Endometrial microvascular endothelial cells (primary cell): ENCODE data around the gene PRIM2. TPM values are rescaled to one million over a fixed set of nuclear protein-coding genes. Genes with fewer than 3 reads are reported as not detected.
"Not testable (repeated sequence)": the region's sequence is repeated elsewhere in the genome, so short reads cannot be mapped to it uniquely, and the experiment has no call there.

ENCODE experiments used
- in situ Hi-C: cut with HindIII; loops from 2 replicates; pipeline ENCODE4 v1.10.0; 2017; ENCODE audit warnings: low sequenced_read_pairs, low pct_unique_long_range_greater_than_20kb; ENCODE audit errors: inconsistent ontology term
- total RNA-seq: library from RNA; depleted of rRNA; stranded (reverse); fragments of >200 nt; gene quantifications from one replicate; pipeline ENCODE4 v1.2.3, GENCODE V29; 2015; ENCODE audit errors: inconsistent ontology term

PRIM2 gene
- total RNA-seq, 1 donor from 2014 or later, result 25.2 TPM

DNA sequence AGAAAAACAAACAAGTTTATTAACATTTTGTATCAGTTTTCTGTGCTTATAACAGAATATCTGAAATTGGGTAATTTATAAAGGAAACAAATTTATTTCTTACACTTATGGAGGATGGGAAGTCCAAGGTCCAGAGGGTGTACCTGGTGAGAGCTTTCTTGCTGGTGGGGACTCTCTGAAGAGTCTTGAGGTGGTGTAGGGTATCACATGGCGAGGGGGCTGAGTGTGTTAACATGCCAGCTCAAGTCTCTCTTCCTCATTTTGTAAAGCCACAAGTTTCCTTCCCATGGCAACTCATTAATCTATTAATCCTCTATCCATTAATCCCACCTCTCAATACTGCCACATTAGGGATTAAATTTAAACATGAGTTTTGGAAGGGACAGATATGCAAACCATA is 212.3 kb downstream of the PRIM2 start:
- in situ Hi-C loops, result not testable (repeated sequence)

DNA sequence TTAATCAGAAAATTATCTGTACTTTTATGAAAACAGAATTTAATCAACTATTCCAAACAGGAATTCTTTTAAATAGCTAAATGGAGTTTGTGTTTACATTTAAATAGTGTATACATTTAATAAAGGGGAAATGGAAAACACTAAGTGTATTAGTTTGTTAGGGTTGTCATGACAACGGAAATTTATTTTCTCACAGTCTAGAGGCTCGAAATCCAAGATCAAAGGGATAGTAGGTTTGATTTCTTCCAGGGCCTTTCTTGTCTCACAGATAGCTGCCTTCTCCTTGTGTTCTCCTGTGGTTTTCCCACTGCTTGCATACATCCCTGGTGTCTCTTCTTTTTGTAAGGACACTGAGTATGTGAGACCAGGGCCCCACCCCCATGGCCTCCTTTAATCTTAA is 215.2 kb downstream of the PRIM2 start:
- in situ Hi-C loops, result not testable (repeated sequence)

DNA sequence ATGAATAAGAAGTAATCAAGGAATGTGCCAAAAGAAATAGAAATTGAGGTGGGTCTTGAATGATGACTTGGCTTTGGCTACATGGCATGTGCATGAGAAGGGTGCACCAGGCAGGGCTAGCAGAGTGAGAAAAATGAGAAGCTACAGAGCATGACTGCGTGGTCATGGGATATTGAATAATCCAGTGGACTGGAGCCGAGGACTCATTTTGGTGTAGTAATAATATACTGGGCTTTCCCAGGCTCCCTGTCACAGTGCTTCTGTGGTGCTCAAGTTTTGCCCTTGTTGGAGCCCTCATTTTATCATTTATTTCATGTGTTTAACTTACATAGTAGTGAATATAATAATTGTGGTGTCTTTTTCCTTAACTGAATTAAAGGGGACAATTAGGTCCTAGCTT is 217.7 kb downstream of the PRIM2 start:
- in situ Hi-C loops, result not testable (repeated sequence)

DNA sequence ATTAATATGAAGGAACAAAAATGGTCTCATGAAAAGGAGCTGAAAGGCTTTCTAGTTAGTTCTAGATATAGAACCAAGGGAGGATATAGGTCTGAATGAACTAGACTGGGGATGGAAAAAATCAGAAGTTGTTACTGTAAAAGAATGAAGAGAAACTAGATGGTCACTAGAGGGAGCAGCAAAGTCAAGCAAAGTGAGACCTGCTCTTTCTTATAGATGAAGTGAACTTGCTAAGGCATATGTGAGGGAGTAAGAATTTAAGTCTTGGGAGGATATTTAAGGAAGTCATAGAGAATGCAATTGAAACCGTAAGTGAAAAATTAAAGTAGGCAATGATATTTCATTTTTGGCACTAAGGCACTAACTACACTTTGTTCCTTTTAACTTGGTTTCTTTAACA is 218.6 kb downstream of the PRIM2 start:
- in situ Hi-C loops, result not testable (repeated sequence)

DNA sequence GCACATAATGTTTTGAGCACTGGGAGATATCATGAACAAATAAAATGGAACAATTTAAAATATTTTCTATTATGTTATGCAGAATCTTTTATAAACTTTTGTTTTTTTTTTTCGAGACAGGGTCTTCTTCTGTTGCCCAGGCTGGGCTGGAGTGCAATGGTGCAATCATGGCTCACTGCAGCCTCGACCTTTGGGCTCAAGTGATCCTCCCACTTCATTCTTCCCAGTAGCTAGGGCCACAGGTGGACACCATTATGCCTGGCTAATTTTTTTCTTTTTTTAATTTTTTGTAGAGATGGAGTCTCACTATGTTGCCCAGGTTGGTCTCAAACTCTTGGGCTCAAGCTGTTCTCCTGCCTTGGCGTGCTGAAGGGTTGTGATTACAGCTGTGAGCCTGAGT is 220.5 kb downstream of the PRIM2 start:
- in situ Hi-C loops, result not testable (repeated sequence)

DNA sequence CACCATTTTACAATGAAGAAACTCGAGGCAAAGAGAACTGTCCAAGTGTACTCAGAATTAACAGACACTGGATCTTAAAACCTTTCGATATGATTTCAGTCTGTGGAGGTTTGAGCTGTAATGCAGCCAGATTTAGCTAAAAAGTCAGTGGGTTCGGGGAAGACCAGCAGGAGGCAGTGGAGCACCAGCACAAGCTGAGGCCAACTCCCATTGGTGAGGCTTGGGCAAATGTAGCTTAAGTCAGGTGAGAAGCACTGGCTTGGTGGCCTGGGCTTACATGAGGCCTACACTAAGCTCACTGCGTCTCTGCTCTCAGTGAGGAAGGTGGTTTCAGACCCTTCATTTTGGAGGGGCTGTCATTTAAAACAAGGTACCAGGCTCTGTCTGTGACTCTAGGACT is 234.5 kb downstream of the PRIM2 start:
- in situ Hi-C loops, result not testable (repeated sequence)

DNA sequence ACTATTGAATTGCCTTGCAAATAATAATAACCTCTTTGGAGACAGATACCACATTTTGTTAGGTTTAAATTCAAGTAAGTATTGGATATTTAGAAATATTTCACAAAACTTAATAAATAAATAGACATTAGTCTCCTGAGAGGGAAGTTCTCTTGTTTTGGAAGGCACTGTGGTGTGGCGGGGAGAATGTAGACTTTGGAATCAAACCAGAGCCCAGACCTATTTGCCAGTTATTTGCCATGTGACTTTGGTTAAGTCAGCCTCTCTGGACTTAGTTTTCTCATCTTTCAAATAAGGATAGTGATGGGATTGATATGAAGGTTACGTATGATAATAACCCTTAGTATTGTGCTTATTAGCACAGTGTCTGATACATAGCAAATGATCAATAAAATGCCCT is 240.4 kb downstream of the PRIM2 start:
- in situ Hi-C loops, result not testable (repeated sequence)

DNA sequence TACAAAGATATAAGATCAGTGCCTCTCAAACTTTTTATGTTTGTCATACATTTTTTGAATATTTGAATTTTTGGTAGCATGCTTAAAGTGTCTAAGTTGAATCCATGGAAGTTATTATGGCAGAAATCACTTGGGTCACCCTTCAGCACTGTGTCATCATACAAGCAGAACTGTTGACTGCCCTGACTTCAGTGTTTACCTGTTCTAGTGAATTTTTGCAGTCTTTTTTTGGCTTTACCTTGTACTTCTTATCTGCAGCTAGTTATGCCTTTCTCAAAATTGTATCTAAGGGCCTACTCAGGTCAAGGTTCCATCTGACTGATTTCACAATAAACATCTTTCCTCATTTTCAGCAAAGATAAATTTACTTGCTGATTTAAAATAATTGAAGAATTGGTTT is 241.7 kb downstream of the PRIM2 start:
- in situ Hi-C loops, result not testable (repeated sequence)

DNA sequence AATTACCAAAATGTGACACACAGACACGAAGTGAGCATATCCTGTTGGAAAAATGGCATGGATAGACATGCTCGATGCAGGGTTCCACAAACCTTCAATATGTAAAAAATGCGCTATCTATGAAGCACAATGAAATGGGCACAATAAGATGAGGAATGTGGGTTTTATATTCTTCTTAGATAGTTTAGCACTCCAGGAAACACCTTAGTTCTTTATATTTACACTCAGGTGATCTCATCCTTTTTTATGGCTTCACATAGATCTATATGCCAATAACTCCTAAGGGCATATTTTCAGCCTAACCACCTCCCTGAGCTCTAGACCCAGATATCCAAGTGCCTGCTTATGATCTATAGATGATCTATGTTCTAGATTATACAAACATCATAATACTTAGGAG is 244.8 kb downstream of the PRIM2 start:
- in situ Hi-C loops, result not testable (repeated sequence)

DNA sequence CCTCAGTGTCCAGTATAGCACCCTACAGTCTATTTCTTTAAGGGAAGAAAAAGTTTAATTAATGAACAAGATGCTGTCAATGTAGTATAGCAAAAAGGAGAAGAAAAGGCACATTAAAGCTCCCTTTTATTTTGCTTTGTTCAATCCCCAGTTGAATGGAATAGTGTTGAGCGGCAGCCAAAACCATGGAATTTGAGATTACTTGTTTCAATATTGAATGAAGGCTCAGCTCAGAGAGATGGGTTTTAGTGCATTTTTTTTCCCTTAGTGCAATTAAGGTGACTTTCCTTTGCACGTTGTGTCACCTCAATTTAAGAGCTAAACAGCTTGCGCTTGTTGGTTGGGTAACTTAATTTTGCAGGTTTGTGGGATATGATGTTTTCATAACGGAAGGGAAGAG is 254.7 kb downstream of the PRIM2 start:
- in situ Hi-C loops, result not testable (repeated sequence)

DNA sequence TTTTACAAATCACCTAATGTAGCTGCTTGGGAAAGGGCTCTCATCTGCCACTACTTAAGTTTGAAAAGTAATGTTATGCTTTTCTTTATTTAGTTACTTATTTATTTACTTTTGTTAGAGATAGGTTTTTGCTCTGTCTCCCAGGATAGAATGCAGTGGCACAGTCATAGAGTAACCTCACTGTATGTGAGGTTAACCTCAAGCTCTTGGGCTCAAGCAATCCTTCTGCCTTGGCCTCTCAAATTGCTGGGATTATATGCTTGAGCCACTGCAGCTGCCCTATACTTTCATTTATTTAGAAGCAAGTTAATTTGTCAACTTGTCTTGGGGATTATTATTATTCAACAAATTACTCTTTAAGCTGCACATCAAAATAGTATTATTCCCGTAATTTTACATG is 255.4 kb downstream of the PRIM2 start:
- in situ Hi-C loops, result not testable (repeated sequence)

DNA sequence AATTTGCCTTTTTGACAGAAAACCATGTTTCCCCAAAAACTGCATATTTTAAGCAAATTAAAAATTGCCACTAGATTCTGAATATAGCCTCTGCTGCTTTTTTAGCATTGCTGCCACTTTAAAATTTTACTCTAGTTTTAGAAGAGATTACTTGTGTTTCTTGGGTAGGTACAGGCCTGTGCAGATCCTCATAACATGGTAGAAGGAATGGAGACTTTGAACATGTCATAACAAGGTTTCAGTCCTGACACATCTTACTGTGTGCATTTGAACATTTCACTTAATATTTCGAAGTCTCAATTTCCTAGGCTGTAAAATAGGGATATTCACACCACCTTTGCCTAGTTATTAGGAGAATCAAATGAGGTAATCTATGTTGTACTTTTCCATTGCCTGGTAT is 259.6 kb downstream of the PRIM2 start:
- in situ Hi-C loops, result not testable (repeated sequence)

DNA sequence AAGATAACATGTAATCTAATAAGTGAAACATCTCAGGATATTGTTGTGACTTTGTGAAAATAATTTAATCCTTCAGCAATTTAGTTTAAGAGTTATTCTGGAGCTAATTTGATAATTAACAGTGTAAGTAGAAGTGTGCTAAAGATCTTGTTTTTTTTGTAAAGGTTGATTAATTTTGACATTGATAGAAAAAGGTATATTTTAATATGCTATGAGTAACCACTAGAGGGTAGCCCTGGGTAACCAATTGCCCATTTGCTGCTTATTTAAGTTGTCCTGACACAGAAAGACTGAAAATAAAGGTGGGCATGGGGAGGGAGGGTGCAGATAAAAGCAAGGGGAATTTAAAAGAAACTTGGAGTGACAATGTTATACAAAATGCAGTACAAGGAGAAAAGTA is 262.1 kb downstream of the PRIM2 start:
- in situ Hi-C loops, result not testable (repeated sequence)

DNA sequence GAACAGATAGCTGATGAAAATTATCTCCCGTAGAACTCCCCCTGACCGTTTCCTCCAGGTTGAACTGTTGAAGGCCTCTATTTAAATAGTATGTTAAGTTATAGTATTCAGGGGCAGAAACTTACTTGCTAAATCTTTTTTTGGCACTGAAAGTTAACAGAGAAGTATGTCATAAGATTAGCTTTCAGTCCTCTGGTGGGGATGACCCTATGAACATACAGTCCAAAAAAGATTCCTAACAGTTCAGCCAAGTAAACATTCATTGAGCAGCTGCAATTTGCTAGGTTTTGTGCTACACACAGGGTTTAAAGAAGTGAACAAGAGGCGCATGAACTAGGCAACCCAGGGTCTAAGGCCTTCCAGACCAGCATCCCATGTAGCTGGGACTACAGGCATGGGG is 264.2 kb downstream of the PRIM2 start:
- in situ Hi-C loops, result not testable (repeated sequence)

DNA sequence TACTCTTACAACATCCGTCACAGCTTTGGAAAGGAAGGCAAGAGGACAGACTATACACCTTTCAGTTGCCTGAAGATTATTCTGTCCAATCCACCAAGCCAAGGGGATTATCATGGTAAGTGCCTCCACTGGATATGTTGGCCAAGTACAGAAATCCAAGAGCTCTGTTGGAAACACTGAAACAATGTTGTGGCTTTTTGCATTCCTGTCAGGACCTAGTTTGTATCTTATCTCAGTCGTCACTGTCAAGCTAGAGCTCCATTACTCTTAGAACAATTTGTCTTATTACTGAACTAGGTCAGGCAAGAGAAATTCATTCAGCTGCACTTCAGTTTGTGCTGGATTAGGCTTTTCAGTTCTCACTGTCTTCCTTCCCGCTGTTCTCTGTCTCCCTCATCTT is 283.7 kb downstream of the PRIM2 start:
- in situ Hi-C loops, result not testable (repeated sequence)

DNA sequence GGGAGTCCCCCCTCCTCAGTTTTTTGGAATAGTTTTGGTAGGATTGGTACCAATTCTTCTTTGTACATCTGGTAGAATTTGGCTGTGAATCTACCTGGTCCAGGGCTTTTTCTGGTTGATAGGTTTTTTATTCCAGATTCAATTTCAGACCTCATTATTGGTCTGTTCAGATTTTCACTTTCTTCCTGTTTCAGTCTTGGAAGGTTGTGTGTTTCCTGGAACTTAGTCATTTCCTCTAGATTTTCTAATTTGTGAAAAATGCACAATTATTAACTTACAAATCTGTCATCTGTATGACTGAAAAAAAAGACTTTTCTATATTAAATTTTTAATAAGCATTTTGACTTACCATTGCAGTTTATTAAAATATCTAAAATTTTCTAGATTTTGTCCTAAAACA is 287.9 kb downstream of the PRIM2 start:
- in situ Hi-C loops, result not testable (repeated sequence)

DNA sequence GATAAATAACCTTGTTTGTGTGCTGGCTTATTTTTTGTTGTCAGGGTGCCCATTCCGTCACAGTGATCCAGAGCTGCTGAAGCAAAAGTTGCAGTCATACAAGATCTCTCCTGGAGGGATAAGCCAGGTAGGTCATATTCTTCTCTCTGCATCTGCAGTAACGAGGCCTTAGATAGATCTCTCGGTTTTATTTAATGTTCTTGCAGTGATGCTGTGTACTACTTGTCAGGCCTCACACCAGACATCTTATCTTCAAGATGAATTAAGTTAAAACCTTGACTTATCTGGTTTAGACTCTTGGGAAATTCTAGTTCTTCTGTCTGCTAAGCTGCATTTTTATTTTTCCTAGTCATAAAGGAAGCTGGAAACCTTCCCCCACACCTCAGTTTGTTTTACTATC is 288.9 kb downstream of the PRIM2 start:
- in situ Hi-C loops, result not testable (repeated sequence)

DNA sequence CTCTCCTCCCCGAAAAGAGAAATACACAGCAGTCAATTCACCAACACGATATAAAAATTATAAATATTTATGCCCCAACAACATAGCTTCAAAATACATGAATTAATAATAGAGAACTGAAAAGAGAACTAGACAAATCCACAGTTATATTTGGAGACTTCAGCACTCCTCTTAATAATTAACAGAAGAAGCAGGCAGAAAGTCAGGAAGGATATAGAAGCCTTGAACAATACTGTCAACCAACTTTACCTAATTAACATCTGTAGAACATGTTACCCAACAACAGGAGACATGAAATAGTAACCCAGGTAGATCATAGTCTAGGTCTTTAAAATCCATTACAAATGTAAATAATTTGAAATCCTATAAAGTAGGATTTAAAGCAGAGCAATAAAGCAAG is 293.2 kb downstream of the PRIM2 start:
- in situ Hi-C loops, result not testable (repeated sequence)

DNA sequence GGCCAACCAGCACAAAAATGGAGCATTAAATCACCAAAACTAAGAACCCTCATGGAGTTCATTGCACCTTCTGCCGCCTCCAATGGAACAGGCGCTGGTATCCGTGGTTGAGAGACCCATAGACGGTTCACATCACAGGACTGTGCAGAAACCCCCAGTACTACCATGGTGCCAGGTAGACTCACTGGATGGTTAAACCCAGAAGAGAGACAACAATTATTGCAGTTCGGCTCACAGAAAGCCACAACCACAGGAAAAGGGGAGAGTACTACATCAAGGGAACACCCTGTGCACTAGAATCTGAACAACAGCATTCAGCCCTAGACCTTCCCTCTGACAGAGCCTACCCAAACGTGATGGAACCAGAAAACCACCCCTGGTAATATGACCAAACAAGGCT is 301.5 kb downstream of the PRIM2 start:
- in situ Hi-C loops, result not testable (repeated sequence)

DNA sequence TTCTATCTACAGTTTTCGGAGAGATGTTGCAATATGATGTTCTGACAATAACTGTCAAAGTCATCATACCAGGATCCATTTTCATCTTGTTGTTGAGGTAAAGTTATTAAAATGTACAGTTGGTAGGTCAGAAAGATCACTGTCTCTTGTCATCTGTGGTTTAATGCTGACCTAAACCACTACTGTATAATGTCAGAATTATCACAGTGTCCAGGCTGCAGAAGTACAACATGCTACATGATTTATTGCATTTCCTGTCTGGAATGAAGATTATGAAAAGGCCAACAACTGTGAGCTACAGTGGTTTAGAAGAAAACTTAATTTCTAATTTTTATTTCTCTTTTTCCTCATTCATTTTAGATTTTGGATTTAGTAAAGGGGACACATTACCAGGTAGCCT is 314.3 kb downstream of the PRIM2 start:
- in situ Hi-C loops, result not testable (repeated sequence)

DNA sequence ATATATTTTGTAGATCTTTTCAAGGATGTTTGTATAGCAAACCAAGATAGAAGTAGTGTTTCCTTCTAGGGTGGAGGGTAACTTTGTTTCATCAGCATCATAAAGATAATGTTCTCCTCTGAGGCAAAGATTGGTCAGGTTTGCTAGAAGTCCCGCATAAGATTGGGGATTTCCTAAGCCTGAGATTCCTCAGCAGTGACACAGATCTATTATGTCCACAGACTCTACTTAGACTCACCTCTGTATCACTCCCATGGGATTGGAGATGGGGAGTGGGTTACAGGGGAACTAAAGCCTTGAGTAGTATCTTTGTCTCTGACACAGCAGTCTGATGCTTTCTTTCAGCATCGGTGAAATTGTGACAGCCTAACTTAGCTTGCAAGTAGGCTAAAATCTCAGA is 341.1 kb downstream of the PRIM2 start:
- in situ Hi-C loops, result not testable (repeated sequence)

DNA sequence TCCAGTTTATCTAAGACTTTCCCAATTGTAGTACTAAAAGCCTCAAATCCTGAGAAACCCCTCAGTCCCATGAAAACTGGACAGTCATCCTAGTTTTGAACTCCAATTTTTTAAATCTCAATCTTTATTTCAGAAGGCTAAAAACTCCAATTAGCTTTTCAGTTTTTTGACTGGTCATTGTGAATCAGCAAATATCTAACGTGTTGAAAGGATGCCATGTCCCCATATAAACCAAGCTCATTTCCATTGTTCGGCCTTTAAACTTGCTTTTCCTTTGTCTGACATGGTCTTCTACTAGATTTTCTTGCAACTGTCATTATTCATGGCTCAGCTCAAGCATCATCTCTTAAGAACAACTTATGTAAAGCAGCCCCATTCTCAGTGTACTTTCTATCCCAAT is 342.4 kb downstream of the PRIM2 start:
- in situ Hi-C loops, result not testable (repeated sequence)
